Fibroblast of skin of back (primary cell): ENCODE measurements around the gene ARHGAP10.
A peak's percentile ranks its signal among the peaks of the same experiment; 100 is the strongest.

Experiments
- DNase-seq: peaks from one replicate; pipeline ENCODE4 v3.0.0-alpha.2; 2013

The ARHGAP10 gene

GRCh38 chr4:148103597-148104355 is 371.9 kb downstream of the ARHGAP10 start:
- no peak for DNase-seq

- DNase-seq = no peak
Observed at GRCh38 chr4:148108766-148109165, 376.9 kb downstream of the ARHGAP10 start.

DNA sequence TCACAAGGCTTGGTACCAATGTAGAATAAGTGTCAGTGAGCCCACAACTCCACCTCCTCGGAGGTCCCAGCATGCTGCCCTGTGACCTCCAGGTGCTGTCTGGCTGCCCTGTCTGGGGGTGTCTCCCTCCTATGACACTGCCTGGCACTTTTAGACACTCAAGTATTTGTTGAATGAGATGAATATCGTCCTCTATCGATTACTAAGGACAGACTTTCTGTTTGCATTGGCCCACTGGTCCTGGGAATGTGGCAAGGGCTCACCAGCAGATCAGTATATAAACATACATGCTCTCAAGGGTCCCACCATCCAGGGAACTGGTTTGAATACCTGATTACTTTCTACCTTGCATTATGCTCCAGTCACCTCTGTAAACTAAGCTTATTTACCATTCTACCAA is 377.3 kb downstream of the ARHGAP10 start:
- DNase-seq = no peak

DNA sequence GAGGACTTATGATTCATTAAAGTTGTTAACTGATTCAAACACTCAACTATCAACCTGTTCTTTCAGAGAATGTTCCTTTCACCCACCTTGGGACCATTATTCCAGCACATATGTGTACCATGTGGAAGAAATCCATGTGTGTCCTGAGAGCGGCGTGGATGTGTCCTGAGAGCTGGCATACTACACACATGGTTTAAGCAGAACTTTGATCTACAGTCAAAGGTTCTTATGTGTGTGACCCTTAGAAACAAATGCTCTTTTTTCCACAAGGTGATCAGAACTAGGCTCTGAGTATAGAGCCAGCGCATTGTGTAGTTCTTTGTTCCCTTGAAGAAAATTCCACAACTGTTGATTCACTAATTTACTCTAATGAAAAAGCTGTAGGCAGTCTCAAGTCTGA is 378.3 kb downstream of the ARHGAP10 start:
- DNase-seq = no peak

DNA sequence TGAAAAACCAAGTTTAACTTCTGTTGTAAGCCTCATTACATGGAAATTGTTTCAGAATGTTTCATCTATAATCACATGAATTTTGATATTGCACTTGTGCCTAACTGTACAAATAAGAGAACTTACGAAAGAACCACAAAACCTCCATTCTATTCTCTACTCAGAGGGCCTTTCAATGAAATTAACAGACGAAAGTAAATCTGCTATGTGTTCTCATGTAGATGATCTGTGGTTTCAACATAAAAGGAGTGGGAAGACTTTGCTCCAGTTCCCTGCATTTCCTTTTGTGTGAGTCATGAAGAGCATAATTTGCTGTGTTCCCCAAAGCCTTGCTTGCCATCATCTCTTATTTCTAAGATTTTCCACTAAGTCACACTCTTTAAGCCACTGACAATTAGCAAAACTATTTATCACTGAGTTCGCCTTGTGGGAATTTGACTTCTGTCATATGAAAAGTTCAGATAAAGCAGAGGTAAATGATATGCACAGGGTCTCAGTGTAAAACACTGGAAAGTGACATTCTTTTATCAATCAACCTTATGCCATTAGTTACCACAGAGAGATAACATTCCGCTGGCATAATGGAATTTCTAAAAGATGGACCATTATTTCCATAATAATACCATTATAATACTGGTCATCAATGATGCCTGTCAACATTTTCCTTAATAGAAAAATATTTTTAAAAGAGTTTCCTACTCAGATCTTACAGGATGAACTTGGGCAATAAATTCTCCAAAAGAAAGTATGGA is 380.5 kb downstream of the ARHGAP10 start:
- peak; percentile 33 for DNase-seq

GRCh38 chr4:148114436-148114835 is 382.5 kb downstream of the ARHGAP10 start:
- DNase-seq = no peak

GRCh38 chr4:148116264-148116663 is 384.4 kb downstream of the ARHGAP10 start:
- peak; percentile 74 for DNase-seq

GRCh38 chr4:148116969-148117368 is 385.1 kb downstream of the ARHGAP10 start:
- DNase-seq = no peak

DNA sequence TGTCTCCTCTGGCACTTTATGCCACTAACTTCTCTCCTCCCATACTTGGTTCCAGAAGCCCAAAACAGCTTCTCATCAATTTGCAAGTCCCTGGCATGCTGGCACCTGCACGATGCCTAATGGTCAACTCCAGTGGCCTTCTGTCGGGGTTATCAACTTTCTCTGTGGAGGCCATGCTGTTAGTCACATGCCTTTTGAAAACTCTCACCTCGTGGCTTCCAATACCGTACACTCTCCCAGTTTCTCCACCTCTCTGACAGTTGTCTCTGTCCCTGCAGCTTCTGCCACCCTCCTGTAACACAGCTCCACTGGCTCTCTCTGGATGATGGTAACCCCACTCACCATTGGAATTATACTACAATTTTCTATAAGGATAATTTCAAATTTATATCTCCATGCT is 386.3 kb downstream of the ARHGAP10 start:
- DNase-seq = no peak

DNA sequence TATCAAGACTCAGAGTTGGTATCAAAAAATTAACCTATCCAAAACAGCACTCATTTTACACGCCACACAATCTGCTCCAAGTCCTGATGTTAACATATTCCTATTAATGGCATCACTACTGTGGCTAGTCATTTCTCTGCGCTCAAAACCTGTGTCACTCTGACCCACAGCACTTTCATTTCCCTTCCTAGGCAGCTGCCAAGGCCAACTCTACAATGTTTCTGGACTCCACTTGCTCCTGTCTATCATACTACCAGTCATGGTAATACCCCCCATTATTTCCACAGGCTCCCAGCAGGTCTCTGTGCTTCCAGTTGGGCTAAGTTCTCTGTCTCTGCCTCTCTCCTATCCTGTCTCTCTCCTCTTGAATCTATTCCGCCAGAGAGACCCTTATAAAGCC is 386.7 kb downstream of the ARHGAP10 start:
- no peak for DNase-seq

DNA sequence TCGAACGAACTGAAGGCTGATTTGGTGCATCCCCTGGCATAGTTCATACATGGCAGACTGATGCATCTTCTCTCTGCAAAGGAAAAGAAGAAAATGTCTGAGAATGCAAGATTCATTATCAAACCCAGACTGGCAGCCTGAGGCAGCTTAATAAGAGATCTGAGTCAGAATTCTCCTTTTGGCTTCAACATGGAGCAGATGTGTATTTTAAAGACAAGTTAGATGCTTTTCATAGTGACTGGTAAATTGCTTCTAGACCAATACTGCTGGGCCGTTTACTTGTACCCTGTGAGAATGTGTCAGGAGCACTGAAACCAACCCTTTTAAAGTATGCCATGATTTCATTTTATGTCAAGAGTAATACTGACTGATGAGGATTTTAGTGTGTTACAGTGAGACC is 388.3 kb downstream of the ARHGAP10 start:
- DNase-seq = no peak
